Measurements from ENCODE around the gene CPEB4. TPM values are rescaled to one million over a fixed set of nuclear protein-coding genes. Genes with fewer than 3 reads are reported as not detected.

CPEB4 gene
- total and polyA plus RNA-seq, 10 of the 15 experiments (the other 5 are each of a cell fraction or from before 2014, with no cell fraction given) = 6.9 to 33.1 (median 20.4) TPM

GRCh38 chr5:173970878-173971650 lies 82.9 kb downstream of the CPEB4 start:
- H3K27ac ChIP-seq (ENCODE audit: control insufficient read depth, insufficient read depth) = no peak overlapping the region
- BruUV-seq (replicated peaks) = no TSS peak
- WGBS (ENCODE audit: insufficient coverage, insufficient replicate concordance, low lambda C conversion rate, missing lambda C conversion rate) = 75% methylated on average over 18 of the region's 18 CpGs
- no peak overlapping the region for H3K4me2 ChIP-seq (ENCODE audit: control insufficient read depth, insufficient read depth)
- H2AFZ ChIP-seq (ENCODE audit: control insufficient read depth, low read depth, low read length) = no peak overlapping the region
- H3K9me3 ChIP-seq (replicated peaks; ENCODE audit: control insufficient read depth, insufficient read depth, low read length) = no peaks in the 10 kb centered on the region
- ATAC-seq (no peak), FAIRE-seq (no peak), DNase-seq (ENCODE audit: low read depth, low spot score) (no peak)
- H3K4me1 ChIP-seq (ENCODE audit: control insufficient read depth, insufficient read depth, low read length) = peaks cover 12% of the 10 kb centered on the region
- H3K36me3 ChIP-seq (ENCODE audit: control insufficient read depth in 2 of 2, insufficient read depth in 2 of 2, low read length in 1 of 2) = no peaks in the 10 kb centered on the region
- SMC1A ChIA-PET (ENCODE audit: uncharacterized antibody, unreplicated experiment) = interaction anchor here (0.6 to 8.5 kb wide), 6 partner anchors 47 to 350 kb away, joined by 3 to 171 read pairs (median 4); partner anchors contain the start of gene BOD1
- RAD21 ChIA-PET (ENCODE audit: unreplicated experiment) = interaction anchor here (0.8 to 5.6 kb wide), 5 partner anchors 46 to 354 kb away, joined by 3 to 90 read pairs (median 5); partner anchors contain the start of gene BOD1
- H4K20me1 ChIP-seq (ENCODE audit: control insufficient read depth, insufficient read depth) = no peaks in the 10 kb centered on the region
- intact Hi-C loops (cut with micrococcal nuclease; ENCODE audit: unreplicated experiment) = loop anchor here (5.0 to 10.0 kb wide), 4 partner anchors 149 to 676 kb away; no protein-coding TSS in a partner anchor
- H3K9ac ChIP-seq (ENCODE audit: control insufficient read depth, insufficient read depth, low read length) = no peak overlapping the region
- H3K79me2 ChIP-seq (ENCODE audit: control insufficient read depth, insufficient read depth, low read length) = no peaks in the 10 kb centered on the region
- H3K27me3 ChIP-seq (replicated peaks in 1 of 2; ENCODE audit: control insufficient read depth in 2 of 2, insufficient read depth in 2 of 2, low read length in 1 of 2) = no peaks in the 10 kb centered on the region
- H3K4me3 ChIP-seq = no peak overlapping the region
- POLR2A ChIA-PET = no interaction called here
- CTCF ChIA-PET = interaction anchor here (0.7 to 6.8 kb wide), 15 partner anchors 9 to 349 kb away, joined by 3 to 242 read pairs (median 4); partner anchors contain the start of gene BOD1
- TF ChIP-seq SUZ12 (IDR thresholded peaks at IDR 0.05; ENCODE audit: unreplicated experiment) = no peak
- TF ChIP-seq, protein P1, sequence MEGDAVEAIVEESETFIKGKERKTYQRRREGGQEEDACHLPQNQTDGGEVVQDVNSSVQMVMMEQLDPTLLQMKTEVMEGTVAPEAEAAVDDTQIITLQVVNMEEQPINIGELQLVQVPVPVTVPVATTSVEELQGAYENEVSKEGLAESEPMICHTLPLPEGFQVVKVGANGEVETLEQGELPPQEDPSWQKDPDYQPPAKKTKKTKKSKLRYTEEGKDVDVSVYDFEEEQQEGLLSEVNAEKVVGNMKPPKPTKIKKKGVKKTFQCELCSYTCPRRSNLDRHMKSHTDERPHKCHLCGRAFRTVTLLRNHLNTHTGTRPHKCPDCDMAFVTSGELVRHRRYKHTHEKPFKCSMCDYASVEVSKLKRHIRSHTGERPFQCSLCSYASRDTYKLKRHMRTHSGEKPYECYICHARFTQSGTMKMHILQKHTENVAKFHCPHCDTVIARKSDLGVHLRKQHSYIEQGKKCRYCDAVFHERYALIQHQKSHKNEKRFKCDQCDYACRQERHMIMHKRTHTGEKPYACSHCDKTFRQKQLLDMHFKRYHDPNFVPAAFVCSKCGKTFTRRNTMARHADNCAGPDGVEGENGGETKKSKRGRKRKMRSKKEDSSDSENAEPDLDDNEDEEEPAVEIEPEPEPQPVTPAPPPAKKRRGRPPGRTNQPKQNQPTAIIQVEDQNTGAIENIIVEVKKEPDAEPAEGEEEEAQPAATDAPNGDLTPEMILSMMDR (IDR thresholded peaks at IDR 0.05 in 2 of 3, conservative IDR thresholded peaks at IDR 0.05 in 1 of 3; ENCODE audit: control insufficient read depth in 2 of 3, extremely low read depth in 1 of 3, insufficient read depth in 1 of 3, low read depth in 3 of 3, low read length in 3 of 3) = peak; percentile 16 to 28 (median 24); a peak in 2 of 6 replicates
- in situ Hi-C loops (cut with MboI) = no loop called here
